Glutamatergic neuron (in vitro differentiated cells): Measurements from ENCODE around the gene CDHR4. TPM values are rescaled to one million over a fixed set of nuclear protein-coding genes. Genes with fewer than 3 reads are reported as not detected.

Experiments
- DNase-seq: peaks from one replicate; pipeline ENCODE4 v3.0.0; 2022
- H3K27ac Mint-ChIP-seq: one replicate; pipeline ENCODE4 v1.8.0; 2020; ENCODE audit warnings: mild to moderate bottlenecking, mixed read lengths, inconsistent platforms; ENCODE audit not compliant: unreplicated experiment
- H3K27me3 Mint-ChIP-seq: one replicate; pipeline ENCODE4 v1.8.0; 2020; ENCODE audit warnings: mild to moderate bottlenecking, moderate library complexity, mixed read lengths, inconsistent platforms; ENCODE audit not compliant: unreplicated experiment
- H3K36me3 Mint-ChIP-seq: one replicate; pipeline ENCODE4 v1.8.0; 2020; ENCODE audit warnings: mild to moderate bottlenecking, mixed read lengths, inconsistent platforms; ENCODE audit not compliant: unreplicated experiment
- H3K4me1 Mint-ChIP-seq: one replicate; pipeline ENCODE4 v1.8.0; 2020; ENCODE audit warnings: mild to moderate bottlenecking, low read depth, mixed read lengths, inconsistent platforms; ENCODE audit not compliant: unreplicated experiment
- H3K4me3 Mint-ChIP-seq: one replicate; pipeline ENCODE4 v1.8.0; 2020; ENCODE audit warnings: mild to moderate bottlenecking, mixed read lengths, inconsistent platforms; ENCODE audit not compliant: unreplicated experiment
- H3K9me3 Mint-ChIP-seq: one replicate; pipeline ENCODE4 v1.8.0; 2020; ENCODE audit warnings: mild to moderate bottlenecking, moderate library complexity, mixed read lengths, inconsistent platforms; ENCODE audit not compliant: unreplicated experiment
- CTCF ChIP-seq: fragments of 200-600 bp; sonication (generic); IDR thresholded peaks from one replicate; pipeline ENCODE4 v1.5.0; 2021; ENCODE audit not compliant: partially characterized antibody, unreplicated experiment
- total RNA-seq: library from RNA; stranded (reverse); fragmentation: NEBNext Ultra II Directional; extraction: Animal tissue kit (Norgen Biotek cat#: 25700); gene quantifications from one replicate; pipeline ENCODE4 v1.2.1, GENCODE V29; 2021; ENCODE audit not compliant: unreplicated experiment

CDHR4 gene
- total RNA-seq, 1 donor from 2014 or later, result not detected

DNA sequence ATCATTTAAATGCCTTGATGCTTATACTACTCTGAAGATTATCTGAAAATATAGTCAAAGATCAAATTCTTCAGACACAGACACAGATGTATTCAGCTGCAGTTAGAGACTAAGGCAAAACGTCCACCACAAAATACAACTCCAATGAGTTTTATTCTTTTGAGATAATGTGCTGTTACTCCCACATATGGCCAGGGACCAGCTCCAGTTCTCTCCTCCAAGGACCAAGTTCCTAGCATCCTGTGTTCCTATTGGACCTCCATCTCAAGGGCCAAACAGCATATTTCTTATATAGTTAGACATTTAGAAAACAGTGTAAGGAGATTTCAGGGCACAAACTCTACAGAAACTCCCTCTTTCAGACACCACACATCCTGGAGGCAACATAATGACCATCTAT lies 40.4 kb downstream of the CDHR4 start:
- Mint-ChIP-seq H3K4me1 (no peaks in the 10 kb centered on the region), H3K9me3 (no peaks in the 10 kb centered on the region), H3K36me3 (no peaks in the 10 kb centered on the region), H3K27me3 (no peaks in the 10 kb centered on the region), H3K4me3 (no peak overlapping the region), H3K27ac (no peak overlapping the region)
- no peak for TF ChIP-seq CTCF
- no peak for DNase-seq

GRCh38 chr3:49757197-49757596 lies 42.5 kb downstream of the CDHR4 start:
- TF ChIP-seq CTCF, result no peak
- Mint-ChIP-seq H3K27me3 (peaks cover 4% of the 10 kb centered on the region), H3K27ac (no peak overlapping the region), H3K4me1 (no peaks in the 10 kb centered on the region), H3K9me3 (no peaks in the 10 kb centered on the region), H3K36me3 (no peaks in the 10 kb centered on the region), H3K4me3 (no peak overlapping the region)
- no peak for DNase-seq

DNA sequence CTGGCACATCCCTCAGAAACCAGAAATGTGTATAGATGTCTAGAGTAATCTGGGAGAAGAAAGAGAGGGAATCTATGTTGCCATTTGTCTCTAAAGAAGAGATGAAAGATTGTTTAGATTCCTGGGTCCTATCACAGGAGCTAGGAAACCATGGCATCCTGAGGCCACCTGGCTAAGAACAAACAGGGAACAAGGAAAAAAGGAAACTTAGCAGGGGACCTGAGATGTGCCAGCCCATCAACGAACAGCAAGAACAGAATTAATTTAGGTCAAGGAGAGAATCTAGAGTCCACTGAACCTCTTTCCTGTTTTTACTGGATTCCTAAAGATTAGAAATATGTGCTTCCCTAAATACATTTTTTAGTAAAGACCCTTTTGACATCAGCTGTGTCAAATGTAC lies 43.6 kb downstream of the CDHR4 start:
- Mint-ChIP-seq H3K27me3 (peaks cover 4% of the 10 kb centered on the region), H3K4me3 (no peak overlapping the region), H3K27ac (no peak overlapping the region), H3K36me3 (no peaks in the 10 kb centered on the region), H3K4me1 (no peaks in the 10 kb centered on the region), H3K9me3 (no peaks in the 10 kb centered on the region)
- DNase-seq, result no peak
- no peak for TF ChIP-seq CTCF

GRCh38 chr3:49754536-49754935 lies 45.1 kb downstream of the CDHR4 start:
- H3K27ac Mint-ChIP-seq, result no peak overlapping the region
- no peak for DNase-seq

GRCh38 chr3:49751501-49751900 lies 48.2 kb downstream of the CDHR4 start:
- no peaks in the 10 kb centered on the region for H3K9me3 Mint-ChIP-seq
- H3K36me3 Mint-ChIP-seq, result no peaks in the 10 kb centered on the region
- H3K4me3 Mint-ChIP-seq, result no peak overlapping the region
- TF ChIP-seq CTCF, result no peak
- DNase-seq, result no peak
- H3K27me3 Mint-ChIP-seq, result peaks cover 4% of the 10 kb centered on the region
- H3K27ac Mint-ChIP-seq, result no peak overlapping the region
- H3K4me1 Mint-ChIP-seq, result peaks cover 5% of the 10 kb centered on the region

More at GRCh38 chr3:49754536-49754935, 45.1 kb downstream of the CDHR4 start:
- TF ChIP-seq CTCF, result no peak
- Mint-ChIP-seq H3K27me3 (peaks cover 4% of the 10 kb centered on the region), H3K9me3 (no peaks in the 10 kb centered on the region), H3K36me3 (no peaks in the 10 kb centered on the region), H3K4me1 (no peaks in the 10 kb centered on the region), H3K4me3 (no peak overlapping the region)
